ENCODE results near the gene CDKN1B. TPM values are rescaled to one million over a fixed set of nuclear protein-coding genes. Genes with fewer than 3 reads are reported as not detected.

CDKN1B gene
- total RNA-seq, 1 experiment from 2014 or later: 38.7 TPM

GRCh38 chr12:12718853-12719252 is 1.7 kb downstream of the CDKN1B start:
- ChIA-PET CTCF (no interaction called here), POLR2A (ENCODE audit: low non-redundant PET) (interaction anchor here (0.6 to 0.7 kb wide), 2 partner anchors 64 to 155 kb away, joined by 3 read pairs; no protein-coding TSS in a partner anchor)
- Histone ChIP-seq H3K4me3 (ENCODE audit: low read depth, low read length, poor library complexity, severe bottlenecking) (peak overlapping the region; percentile 96), H3K27me3 (replicated peaks; ENCODE audit: insufficient read depth, low read depth, low read length, poor library complexity) (no peaks in the 10 kb centered on the region), H3K36me3 (ENCODE audit: insufficient read depth, low read length, poor library complexity, severe bottlenecking) (peaks cover 39% of the 10 kb centered on the region), H3K27ac (ENCODE audit: low read depth, low read length, poor library complexity, severe bottlenecking) (peak overlapping the region; percentile 98), H3K9me3 (ENCODE audit: low read depth, low read length, poor library complexity, severe bottlenecking) (no peaks in the 10 kb centered on the region), H3K4me1 (ENCODE audit: insufficient read depth, low read length, poor library complexity, severe bottlenecking) (peaks cover 48% of the 10 kb centered on the region)
- no peak for TF ChIP-seq EZH2 (IDR thresholded peaks at IDR 0.05; ENCODE audit: borderline replicate concordance, low read depth, low read length, poor library complexity, severe bottlenecking)
- TF ChIP-seq CTCF (conservative IDR thresholded peaks at IDR 0.05; ENCODE audit: low read depth, low read length): no peak
- intact Hi-C loops (cut with micrococcal nuclease; ENCODE audit: unreplicated experiment): no loop called here
- peak; percentile 31 for DNase-seq (ENCODE audit: low spot score)
- BruUV-seq (replicated peaks): no TSS peak

- TF ChIP-seq CTCF (conservative IDR thresholded peaks at IDR 0.05; ENCODE audit: low read depth, low read length) (no peak), EZH2 (IDR thresholded peaks at IDR 0.05; ENCODE audit: borderline replicate concordance, low read depth, low read length, poor library complexity, severe bottlenecking) (no peak)
- Histone ChIP-seq H3K27me3 (replicated peaks; ENCODE audit: insufficient read depth, low read depth, low read length, poor library complexity) (no peaks in the 10 kb centered on the region), H3K27ac (ENCODE audit: low read depth, low read length, poor library complexity, severe bottlenecking) (peak overlapping the region; percentile 98), H3K36me3 (ENCODE audit: insufficient read depth, low read length, poor library complexity, severe bottlenecking) (peaks cover 39% of the 10 kb centered on the region), H3K4me3 (ENCODE audit: low read depth, low read length, poor library complexity, severe bottlenecking) (peak overlapping the region; percentile 96), H3K9me3 (ENCODE audit: low read depth, low read length, poor library complexity, severe bottlenecking) (no peaks in the 10 kb centered on the region), H3K4me1 (ENCODE audit: insufficient read depth, low read length, poor library complexity, severe bottlenecking) (peaks cover 43% of the 10 kb centered on the region)
- BruUV-seq (replicated peaks): no TSS peak
- no peak for DNase-seq (ENCODE audit: low spot score)
- ChIA-PET POLR2A (ENCODE audit: low non-redundant PET) (interaction anchor here (0.7 kb wide), 1 partner anchor 63 kb away, joined by 3 read pairs; no protein-coding TSS in a partner anchor), CTCF (interaction anchor here (0.6 kb wide), 1 partner anchor 68 kb away, joined by 5 read pairs; no protein-coding TSS in a partner anchor)
- intact Hi-C loops (cut with micrococcal nuclease; ENCODE audit: unreplicated experiment): no loop called here
Observed at GRCh38 chr12:12719496-12719895, 2.3 kb downstream of the CDKN1B start.

- H3K9me3 ChIP-seq (ENCODE audit: low read depth, low read length, poor library complexity, severe bottlenecking): no peaks in the 10 kb centered on the region
- intact Hi-C loops (cut with micrococcal nuclease; ENCODE audit: unreplicated experiment): no loop called here
- TF ChIP-seq CTCF (conservative IDR thresholded peaks at IDR 0.05; ENCODE audit: low read depth, low read length) (no peak), EZH2 (IDR thresholded peaks at IDR 0.05; ENCODE audit: borderline replicate concordance, low read depth, low read length, poor library complexity, severe bottlenecking) (no peak)
- H3K27ac ChIP-seq (ENCODE audit: low read depth, low read length, poor library complexity, severe bottlenecking): peak overlapping the region; percentile 98
- peaks cover 37% of the 10 kb centered on the region for H3K4me1 ChIP-seq (ENCODE audit: insufficient read depth, low read length, poor library complexity, severe bottlenecking)
- ChIA-PET POLR2A (ENCODE audit: low non-redundant PET) (no interaction called here), CTCF (interaction anchor here (0.6 kb wide), 1 partner anchor 67 kb away, joined by 5 read pairs; no protein-coding TSS in a partner anchor)
- peak overlapping the region; percentile 96 for H3K4me3 ChIP-seq (ENCODE audit: low read depth, low read length, poor library complexity, severe bottlenecking)
- peaks cover 39% of the 10 kb centered on the region for H3K36me3 ChIP-seq (ENCODE audit: insufficient read depth, low read length, poor library complexity, severe bottlenecking)
- no TSS peak for BruUV-seq (replicated peaks)
- no peaks in the 10 kb centered on the region for H3K27me3 ChIP-seq (replicated peaks; ENCODE audit: insufficient read depth, low read depth, low read length, poor library complexity)
- DNase-seq (ENCODE audit: low spot score): no peak
Observed at GRCh38 chr12:12720052-12720451, 2.9 kb downstream of the CDKN1B start.
